GM19023 (cell line): ENCODE measurements around the gene IGSF21.

Experiments used
- ATAC-seq: cut with Tn5 transposase; IDR thresholded peaks from one replicate; pipeline ENCODE4 v1.9.1; 2021; ENCODE audit warnings: mild to moderate bottlenecking, moderate library complexity; ENCODE audit not compliant: unreplicated experiment

IGSF21 gene

DNA sequence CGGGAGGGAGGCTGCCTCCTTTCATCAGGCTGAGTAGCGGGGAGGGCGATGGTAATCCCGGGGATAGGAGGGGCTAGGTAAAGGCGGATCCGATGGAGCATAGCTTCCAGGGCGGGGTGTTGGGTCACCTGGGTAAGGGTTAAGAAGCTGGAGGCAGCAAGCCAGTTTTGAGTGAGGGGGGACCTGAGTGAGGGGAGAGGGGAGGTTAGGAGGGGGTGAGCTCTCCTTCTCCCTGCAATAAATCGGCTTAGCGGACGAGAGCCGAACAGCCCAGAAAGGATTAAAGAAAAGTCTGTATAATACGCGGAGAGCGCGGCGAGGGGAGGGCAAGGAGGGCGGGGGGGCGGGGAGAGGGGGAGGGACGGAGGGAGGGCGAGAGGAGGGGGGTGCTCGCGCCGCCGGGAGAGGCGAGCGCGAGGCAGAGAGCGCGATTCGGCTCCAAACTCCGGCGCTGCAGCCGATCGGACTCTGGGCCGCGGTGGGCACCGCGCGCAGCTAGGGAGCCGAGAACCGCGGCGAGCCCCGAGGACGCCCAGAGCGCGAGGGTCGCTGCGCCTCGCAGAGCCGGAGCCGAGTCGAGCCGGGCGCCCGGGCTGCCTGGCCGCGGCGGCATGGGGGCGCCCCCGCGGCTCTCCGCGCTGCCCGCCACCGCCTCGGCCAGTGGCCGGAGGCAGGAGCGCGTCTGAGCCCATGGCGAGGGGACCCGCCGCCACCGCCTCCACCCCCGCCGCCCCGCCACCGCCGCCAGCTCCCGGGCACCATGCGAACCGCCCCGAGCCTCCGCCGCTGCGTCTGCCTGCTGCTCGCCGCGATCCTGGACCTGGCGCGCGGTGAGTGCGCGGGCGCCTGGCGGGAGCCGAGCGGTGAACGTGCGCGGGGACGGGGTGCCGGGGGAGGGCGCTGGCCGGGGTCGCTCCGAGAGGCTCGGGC, at the start of gene IGSF21:
Gene IGSF21 (plus strand): TSS at position 430 of the 930 bp plus-strand sequence. CDS start 331 bp downstream, at position 761.
- ATAC-seq, result no peak

DNA sequence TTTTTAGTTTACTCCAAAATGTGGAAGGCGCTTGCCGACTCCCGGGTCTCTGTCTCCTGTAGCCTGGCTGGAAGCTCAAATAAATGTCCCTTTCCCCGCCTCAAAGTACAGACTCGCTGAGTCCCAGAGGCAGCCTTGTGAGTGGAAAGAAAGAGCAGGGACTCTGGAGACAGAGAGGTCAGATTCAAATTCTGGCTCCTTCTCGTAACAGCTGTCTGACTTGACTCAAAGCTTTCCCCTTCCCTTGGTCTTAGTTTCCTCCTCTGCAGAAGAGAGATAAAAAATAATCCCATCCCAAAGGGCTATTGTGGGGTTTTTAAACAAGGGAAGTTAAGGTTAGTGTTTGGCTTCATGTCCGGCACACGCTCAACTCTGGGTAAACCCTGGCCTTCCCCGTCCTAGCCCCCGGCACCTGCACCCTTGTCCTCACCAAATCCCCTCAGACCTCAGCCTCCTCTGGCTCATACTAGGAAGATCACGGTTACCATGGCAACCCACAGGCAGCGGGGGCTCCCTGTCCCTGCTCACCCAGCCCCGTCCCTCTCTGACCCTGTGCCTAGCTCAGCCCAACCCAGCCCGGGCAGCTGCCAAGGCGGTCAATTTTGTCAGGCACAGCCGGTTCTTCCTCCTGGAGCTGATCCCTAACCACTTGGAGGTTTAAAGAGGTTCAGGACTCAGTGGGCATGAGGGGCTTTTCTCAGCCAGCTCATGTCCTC, 49.2 kb upstream of the IGSF21 start:
- ATAC-seq, result no peak

DNA sequence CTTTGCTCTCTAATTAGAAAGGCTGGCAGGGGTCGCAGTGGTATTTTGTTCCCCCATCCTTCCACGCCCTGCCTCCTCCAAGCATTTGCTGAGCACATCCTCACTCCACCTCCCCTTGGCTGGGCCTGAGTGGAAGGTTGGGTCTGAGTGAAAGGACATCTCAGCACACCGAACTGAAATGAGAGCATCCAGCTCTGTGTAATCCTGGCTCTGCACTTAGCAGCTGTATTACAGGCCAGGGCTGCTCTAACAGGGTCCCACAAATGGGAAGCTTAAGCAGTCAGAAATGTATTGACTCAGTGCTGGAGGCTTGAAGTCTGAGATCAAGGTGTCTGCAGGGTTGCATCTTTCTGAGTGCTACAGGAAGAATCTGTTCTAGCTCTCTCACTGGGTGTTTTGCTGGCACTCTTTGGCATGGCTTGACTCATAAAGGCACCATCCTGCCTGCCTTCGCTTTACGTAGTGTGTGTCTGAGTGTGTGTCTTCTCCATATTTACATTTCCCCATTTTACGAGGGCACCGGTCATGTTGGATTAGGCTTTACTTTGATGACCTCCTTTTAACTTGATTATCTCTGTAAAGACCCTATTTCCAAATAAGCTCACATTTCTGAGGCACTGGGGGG, 48.5 kb upstream of the IGSF21 start:
- ATAC-seq, result no peak

DNA sequence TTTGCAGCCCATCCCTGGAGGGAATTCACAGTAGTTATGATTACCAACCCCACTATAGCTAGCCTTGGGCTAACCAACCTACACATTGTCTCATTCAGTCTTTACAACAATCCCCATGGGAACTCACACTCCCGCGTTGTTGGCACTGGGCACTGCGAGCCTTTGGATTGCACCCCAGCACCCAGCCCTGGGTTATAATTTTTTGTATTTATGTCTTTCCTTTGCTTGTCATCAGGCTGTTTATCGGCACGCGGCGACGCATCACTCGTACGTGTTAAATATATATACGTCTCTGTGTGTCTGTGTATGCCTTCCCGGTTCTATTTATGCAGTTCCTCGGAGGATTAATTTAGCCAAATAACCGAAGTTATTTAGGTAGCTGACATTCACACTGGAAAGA, 47.2 kb upstream of the IGSF21 start:
- ATAC-seq, result no peak

- no peak for ATAC-seq
Measured at GRCh38 chr1:18062185-18062584, 45.4 kb upstream of the IGSF21 start.

DNA sequence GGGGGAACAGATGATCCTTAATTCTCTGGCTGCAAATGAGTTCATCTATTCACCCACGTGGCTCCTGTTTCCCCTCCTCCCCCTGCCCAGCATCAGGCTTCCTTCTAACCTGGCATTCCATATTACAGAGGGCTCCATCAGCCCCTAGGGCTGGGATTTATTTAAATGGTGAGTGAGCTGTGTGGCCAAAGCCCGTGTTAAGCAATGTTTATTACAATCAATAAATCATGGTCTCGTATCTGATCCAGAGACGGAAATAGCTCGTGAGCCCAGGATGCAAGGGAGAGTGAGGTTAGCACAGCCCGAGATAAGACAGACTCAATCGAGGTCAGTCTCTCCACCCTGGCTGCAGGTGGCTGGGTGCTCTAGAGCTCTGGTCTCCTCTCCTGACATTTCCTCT, 43.1 kb upstream of the IGSF21 start:
- no peak for ATAC-seq

DNA sequence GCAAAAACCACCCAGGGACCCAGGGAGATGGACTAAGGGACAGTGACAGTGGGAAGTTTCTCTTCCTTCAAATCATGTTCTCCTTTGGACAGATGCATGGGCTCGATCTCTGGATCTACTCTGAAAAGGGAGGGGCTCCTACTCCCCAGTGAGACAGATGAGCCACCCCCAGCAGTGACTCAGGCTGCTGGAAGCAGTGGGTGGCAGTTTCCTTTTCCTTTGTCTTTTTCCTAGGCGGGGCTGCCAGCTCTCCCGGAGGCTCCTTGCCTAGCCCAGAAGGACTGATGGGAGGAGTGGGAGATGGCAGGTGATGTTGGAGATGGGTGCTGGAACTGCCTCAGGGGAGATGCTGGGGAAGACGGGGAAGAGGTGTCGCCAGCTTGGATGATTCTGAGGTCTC, 41.0 kb upstream of the IGSF21 start:
- ATAC-seq, result no peak

- ATAC-seq, result no peak
Measured at GRCh38 chr1:18069903-18070302, 37.7 kb upstream of the IGSF21 start.

- ATAC-seq, result no peak
Measured at GRCh38 chr1:18072066-18072465, 35.5 kb upstream of the IGSF21 start.

DNA sequence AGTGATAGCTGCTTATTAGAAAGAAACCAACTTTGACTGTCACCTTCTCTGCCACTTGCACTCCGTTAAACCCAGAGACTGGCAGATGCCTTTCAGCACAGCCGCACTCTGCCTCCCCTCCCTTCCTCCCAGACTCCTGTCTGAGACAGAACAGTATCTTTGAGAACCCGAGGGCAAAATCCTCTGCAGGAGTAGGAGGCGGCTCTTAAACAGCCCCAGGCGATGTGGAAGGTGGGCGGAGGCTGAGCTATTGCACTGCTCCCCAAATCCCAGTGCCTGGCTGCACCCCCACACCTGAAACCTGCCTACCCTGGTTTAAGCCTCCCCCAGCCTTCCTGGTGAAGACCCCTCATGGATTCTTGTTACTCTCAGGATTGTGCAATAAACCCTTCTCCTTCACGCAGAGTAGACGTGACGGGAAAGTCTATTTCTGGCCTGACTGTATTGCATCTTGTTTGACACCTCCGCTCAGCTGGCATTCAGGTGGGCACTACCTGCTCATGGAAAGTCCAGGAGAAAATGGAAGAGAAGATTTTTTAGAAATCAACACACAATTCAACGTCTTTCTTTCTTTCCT, 34.4 kb upstream of the IGSF21 start:
- ATAC-seq, result no peak

- ATAC-seq, result no peak
Measured at GRCh38 chr1:18077657-18078215, 29.9 kb upstream of the IGSF21 start.

DNA sequence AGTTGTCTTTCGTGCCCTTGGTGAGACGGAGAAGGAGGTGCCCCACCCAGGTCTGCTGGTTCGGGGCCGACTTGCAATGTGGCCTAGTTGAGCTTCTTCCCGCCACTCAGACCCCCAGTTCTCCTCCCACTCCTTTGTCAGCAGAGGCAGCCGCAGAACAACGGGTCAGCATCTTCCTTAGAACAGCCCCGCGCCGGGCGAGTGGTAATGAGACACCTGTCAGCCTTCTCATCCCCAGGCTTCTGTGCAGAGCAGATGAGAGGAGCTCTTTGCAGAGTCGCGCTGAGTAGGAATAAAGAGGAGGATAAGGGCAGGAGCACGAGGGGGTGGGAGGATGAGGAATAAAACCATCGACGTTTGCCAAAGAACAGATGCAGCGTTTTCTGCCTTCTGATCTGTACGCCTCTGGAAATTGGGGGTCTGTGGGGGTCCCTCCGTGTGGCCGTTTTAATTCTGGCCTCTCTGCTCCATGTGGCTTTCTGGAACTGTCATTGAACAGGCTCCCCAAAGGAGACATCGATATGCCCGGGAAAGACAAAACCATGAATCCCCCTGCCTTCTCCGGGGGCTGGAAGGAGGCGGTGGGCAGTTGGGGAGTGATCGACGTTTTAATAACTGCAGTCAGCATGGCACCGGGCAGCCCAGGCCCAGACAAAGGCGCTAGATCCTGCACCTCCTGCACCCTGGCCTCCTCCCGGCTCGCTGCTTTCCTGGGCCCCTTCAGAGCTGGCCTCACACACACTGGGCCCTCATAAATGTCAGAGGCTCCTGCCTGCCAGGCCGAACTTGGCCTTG, 27.5 kb upstream of the IGSF21 start:
- no peak for ATAC-seq

DNA sequence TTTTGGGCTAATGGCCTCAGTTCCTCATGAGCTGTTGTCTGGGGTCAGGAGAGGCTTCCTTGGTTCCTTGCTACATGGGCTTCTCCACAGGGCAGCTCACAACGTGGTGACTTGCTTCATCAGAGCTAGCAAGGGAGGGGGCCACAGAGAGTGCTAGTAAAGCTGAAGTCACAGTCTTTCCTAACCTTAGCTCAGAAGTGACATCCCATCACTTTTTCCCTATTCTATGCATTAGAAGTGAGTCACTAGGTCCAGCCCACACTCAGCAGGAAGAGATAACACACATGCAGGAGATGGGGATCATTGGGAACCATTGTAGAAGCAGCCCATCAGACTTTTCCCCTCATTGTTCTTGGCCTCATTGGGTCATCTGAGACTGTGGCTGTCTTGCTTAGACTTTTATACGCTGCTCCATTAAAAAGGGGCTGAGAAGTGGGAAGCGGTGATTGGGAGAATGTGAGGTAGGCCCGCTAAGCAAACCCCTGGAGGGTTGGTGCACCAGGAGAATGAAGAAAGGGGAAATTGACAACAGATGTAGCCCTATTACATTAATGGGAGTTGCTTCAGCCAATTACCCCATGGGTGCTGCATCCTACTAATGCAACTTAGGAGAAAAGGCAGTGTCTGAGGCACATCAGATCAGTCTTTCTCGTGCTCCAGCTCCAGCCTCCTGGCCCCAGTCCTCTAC, 22.1 kb upstream of the IGSF21 start:
- no peak for ATAC-seq

- no peak for ATAC-seq
Measured at GRCh38 chr1:18088077-18088594, 19.5 kb upstream of the IGSF21 start.

DNA sequence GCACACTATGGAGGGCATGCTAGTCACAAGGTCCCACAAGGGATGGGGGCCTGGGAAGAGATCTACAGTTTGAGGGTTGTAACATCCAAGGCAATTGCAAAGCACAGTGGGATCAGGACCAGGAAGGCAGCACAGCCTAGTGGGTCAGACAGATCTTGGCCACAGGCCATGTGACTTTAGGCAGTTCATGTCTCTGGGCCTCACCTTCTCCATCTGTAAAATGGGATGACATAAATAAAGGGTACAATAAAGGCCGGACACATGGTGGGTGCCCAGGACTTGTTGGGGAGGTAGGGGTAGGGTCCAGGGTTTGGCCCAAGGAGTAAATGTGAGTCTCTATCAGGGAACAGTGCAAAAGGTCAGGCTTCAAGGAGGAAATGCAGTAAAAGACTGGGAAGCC, 18.1 kb upstream of the IGSF21 start:
- no peak for ATAC-seq

DNA sequence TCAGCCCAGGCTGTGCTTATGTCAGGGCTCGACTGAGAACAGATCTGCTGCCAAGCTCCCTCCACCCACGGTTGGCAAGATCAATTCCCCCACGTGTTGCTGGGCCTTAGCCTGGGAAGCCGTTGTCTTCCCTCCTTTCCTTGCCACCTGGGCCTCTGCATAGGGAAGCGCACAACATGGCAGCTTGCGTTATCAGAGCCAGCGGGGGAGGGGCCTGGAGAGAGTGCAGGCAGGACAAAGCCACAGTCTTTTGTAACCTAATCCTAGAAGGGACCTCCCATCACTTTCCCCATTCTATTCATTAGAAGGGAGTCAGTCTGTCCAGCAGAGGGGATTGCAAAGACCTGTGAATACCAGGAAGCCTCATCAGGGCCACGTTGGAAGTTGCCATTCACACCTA, 17.0 kb upstream of the IGSF21 start:
- no peak for ATAC-seq

DNA sequence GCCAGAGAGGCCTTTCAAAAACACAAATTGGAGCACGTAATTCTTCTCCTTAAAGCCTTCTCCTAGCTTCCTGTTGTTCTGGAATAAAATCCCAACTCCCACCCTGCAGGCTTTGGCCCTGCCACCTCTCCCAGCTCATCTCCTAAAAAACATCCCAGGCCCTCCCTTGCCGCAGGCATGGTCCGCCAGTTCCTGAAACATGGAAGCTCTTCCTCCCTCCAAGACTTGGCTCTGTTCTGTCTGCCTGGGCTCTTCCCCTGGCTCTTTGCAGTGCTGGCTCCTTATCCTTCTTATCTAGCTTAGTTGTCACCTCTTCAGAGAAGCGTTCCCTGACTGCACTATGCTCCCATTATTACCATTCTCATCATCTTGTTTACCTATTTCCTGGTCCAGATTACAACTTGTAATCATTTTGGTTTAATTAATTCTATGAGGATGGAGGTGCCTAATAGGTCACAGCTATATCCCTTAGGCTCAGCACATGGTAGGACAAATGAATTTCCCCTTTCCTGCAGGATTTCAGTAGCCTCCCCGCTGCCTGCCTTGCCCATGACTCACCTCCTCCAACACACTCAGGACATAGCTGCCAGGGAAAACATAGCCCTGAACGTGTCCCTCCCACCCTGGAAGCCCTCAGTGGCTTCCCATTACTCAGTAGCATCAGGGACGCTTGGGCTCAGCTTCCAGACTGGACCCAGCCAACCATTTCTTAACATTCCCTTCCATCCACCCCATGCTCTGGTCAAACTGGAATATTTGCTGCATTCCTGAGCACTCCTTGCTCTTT, 15.7 kb upstream of the IGSF21 start:
- ATAC-seq, result no peak

GRCh38 chr1:18093193-18093592, 14.4 kb upstream of the IGSF21 start:
- no peak for ATAC-seq

- ATAC-seq, result no peak
Measured at GRCh38 chr1:18093646-18094045, 14.0 kb upstream of the IGSF21 start.
